Stimulated activated CD4-positive, alpha-beta T cell treated with anti-CD3 and anti-CD28 coated beads, Interleukin-1b, Interleukin-23, amount 100 ng/mL, for 4 hours (primary cell): ENCODE results near the gene SERINC4.
"Not testable (repeated sequence)": the region's sequence is repeated elsewhere in the genome, so short reads cannot be mapped to it uniquely, and the experiment has no call there.

Experiments
- DNase-seq, 2 donors: peaks; one replicate each; pipeline ENCODE4 v3.0.0-alpha.2; 2020; ENCODE audit warnings: low read depth in 2 of 2

The SERINC4 gene

GRCh38 chr15:43799945-43800285 is at the start of gene SERINC4:
Gene SERINC4, minus strand, starts transcription at chr15:43800220. Its CDS starts 234 bp downstream, at chr15:43799986.
- no peak for DNase-seq

- DNase-seq = no peak
Observed at GRCh38 chr15:43845421-43845820, 45.4 kb upstream of the SERINC4 start.

- not testable (repeated sequence) for DNase-seq
Observed at GRCh38 chr15:43832485-43832884, 32.5 kb upstream of the SERINC4 start.

GRCh38 chr15:43831519-43832052 is 31.6 kb upstream of the SERINC4 start:
- DNase-seq = not testable (repeated sequence)

- not testable (repeated sequence) for DNase-seq
Observed at GRCh38 chr15:43830691-43831275, 30.8 kb upstream of the SERINC4 start.

- DNase-seq = not testable (repeated sequence)
Observed at GRCh38 chr15:43829951-43830540, 30.0 kb upstream of the SERINC4 start.

GRCh38 chr15:43828061-43828657 is 28.1 kb upstream of the SERINC4 start:
- no peak for DNase-seq

GRCh38 chr15:43826508-43827341 is 26.7 kb upstream of the SERINC4 start, which contains the start of gene WDR76:
Gene WDR76, plus strand, starts transcription at chr15:43827002. Its CDS starts 31 bp downstream, at chr15:43827033.
- DNase-seq = peak; percentile 33 to 68

- DNase-seq = no peak
Observed at GRCh38 chr15:43826029-43826507, 26.0 kb upstream of the SERINC4 start.

GRCh38 chr15:43825305-43825704 is 25.3 kb upstream of the SERINC4 start:
- not testable (repeated sequence) for DNase-seq

GRCh38 chr15:43824302-43825246 is 24.6 kb upstream of the SERINC4 start, which contains the start of gene MFAP1:
Gene MFAP1, minus strand, starts transcription at chr15:43824690. Its CDS starts 121 bp downstream, at chr15:43824569.
- peak; percentile 75 to 90 for DNase-seq

- no peak for DNase-seq
Observed at GRCh38 chr15:43821505-43821904, 21.5 kb upstream of the SERINC4 start.

- DNase-seq = not testable (repeated sequence)
Observed at GRCh38 chr15:43815064-43815463, 15.0 kb upstream of the SERINC4 start.

GRCh38 chr15:43808960-43809678 is 9.1 kb upstream of the SERINC4 start:
- no peak for DNase-seq

- DNase-seq = no peak
Observed at GRCh38 chr15:43808435-43808950, 8.5 kb upstream of the SERINC4 start.

GRCh38 chr15:43802676-43803075 is 2.7 kb upstream of the SERINC4 start:
- DNase-seq = not testable (repeated sequence)

- peak; percentile 85 to 86 for DNase-seq
Observed at GRCh38 chr15:43800286-43801141, 494 bp upstream of the SERINC4 start, which contains the start of gene HYPK. Gene HYPK, plus strand, starts transcription at chr15:43800599. Its CDS starts 24 bp downstream, at chr15:43800623.

GRCh38 chr15:43799209-43799944 is 643 bp downstream of the SERINC4 start:
- no peak for DNase-seq
